Breast epithelium (tissue), 3 donors: Measurements from ENCODE around the gene ZNF850.

Source experiments
- POLR2A ChIP-seq: fragments of 450-650 bp; IDR thresholded peaks from one replicate; pipeline ENCODE4 v1.6.1; 2016; ENCODE audit warnings: antibody characterized with exemption, mild to moderate bottlenecking, moderate library complexity
- TF ChIP-seq, protein P1 (sequence below), 3 donors: fragments of 450-650 bp; IDR thresholded peaks; one replicate each; pipeline ENCODE4 v1.5.1; 2016 to 2017; ENCODE audit warnings: antibody characterized with exemption in 3 of 3, mild to moderate bottlenecking in 3 of 3, moderate library complexity in 3 of 3

DNA sequence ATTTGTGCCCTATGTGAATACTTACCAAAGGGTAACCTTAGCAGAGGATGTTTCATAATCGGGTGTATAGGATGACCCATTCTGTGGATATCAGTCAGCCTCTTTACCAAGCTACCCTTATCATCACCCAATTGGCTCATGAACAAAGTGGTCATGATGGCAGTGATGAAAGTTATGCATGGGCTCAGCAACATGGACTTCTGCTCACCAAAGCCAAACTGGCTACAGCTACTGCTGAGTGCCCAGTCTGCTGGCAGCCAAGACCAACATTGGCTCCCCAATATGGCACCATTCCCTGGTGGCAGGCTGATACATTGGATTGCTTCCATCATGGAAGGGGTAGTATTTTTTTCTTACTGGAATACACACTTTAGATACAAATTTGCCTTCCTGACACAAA lies 100.2 kb downstream of the ZNF850 start:
- TF ChIP-seq POLR2A: no peak
- TF ChIP-seq, protein P1, sequence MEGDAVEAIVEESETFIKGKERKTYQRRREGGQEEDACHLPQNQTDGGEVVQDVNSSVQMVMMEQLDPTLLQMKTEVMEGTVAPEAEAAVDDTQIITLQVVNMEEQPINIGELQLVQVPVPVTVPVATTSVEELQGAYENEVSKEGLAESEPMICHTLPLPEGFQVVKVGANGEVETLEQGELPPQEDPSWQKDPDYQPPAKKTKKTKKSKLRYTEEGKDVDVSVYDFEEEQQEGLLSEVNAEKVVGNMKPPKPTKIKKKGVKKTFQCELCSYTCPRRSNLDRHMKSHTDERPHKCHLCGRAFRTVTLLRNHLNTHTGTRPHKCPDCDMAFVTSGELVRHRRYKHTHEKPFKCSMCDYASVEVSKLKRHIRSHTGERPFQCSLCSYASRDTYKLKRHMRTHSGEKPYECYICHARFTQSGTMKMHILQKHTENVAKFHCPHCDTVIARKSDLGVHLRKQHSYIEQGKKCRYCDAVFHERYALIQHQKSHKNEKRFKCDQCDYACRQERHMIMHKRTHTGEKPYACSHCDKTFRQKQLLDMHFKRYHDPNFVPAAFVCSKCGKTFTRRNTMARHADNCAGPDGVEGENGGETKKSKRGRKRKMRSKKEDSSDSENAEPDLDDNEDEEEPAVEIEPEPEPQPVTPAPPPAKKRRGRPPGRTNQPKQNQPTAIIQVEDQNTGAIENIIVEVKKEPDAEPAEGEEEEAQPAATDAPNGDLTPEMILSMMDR (IDR thresholded peaks at IDR 0.05): no peak
